ENCODE results near the gene RBFOX2. TPM values are rescaled to one million over a fixed set of nuclear protein-coding genes. Genes with fewer than 3 reads are reported as not detected.

RBFOX2 gene
- total RNA-seq, 4 donors from 2014 or later = 50.2 to 75.6 (median 71.4) TPM

DNA sequence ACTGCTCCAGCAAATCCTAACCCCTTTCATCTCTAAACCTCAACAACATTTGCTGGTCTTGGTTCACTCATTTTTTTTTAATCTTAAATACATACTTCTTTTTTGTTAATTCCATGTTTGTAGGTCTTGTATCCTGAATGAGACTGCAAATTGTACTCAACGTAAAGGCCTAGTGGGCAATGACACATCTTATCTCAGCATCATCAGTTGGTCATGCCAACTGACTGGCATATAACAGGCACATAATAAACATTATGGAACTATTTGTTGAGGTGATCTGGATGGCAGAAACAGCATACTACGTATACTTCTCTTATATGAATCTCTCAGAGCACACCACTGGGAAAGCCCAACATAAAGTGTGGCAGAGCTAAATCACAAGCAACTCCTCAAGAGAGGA is 116.7 kb downstream of the RBFOX2 start:
- Histone ChIP-seq H3K4me1 (peaks cover 0 to 55% (median 20%) of the 10 kb centered on the region in 4 donors), H3K27ac (no peak overlapping the region), H3K36me3 (no peaks in the 10 kb centered on the region), H3K27me3 (no peaks in the 10 kb centered on the region), H3K4me3 (no peak overlapping the region), H3K9me3 (no peaks in the 10 kb centered on the region)
- TF ChIP-seq POLR2A (IDR thresholded peaks at IDR 0.05) (no peak), EP300 (IDR thresholded peaks at IDR 0.05) (no peak)
- TF ChIP-seq, protein P1, sequence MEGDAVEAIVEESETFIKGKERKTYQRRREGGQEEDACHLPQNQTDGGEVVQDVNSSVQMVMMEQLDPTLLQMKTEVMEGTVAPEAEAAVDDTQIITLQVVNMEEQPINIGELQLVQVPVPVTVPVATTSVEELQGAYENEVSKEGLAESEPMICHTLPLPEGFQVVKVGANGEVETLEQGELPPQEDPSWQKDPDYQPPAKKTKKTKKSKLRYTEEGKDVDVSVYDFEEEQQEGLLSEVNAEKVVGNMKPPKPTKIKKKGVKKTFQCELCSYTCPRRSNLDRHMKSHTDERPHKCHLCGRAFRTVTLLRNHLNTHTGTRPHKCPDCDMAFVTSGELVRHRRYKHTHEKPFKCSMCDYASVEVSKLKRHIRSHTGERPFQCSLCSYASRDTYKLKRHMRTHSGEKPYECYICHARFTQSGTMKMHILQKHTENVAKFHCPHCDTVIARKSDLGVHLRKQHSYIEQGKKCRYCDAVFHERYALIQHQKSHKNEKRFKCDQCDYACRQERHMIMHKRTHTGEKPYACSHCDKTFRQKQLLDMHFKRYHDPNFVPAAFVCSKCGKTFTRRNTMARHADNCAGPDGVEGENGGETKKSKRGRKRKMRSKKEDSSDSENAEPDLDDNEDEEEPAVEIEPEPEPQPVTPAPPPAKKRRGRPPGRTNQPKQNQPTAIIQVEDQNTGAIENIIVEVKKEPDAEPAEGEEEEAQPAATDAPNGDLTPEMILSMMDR (IDR thresholded peaks at IDR 0.05) = no peak
- no peak for DNase-seq (ENCODE audit: low spot score in 2 of 2)
- WGBS, 2 donors = 85 to 86% methylated on average over 2 of the region's 2 CpGs

DNA sequence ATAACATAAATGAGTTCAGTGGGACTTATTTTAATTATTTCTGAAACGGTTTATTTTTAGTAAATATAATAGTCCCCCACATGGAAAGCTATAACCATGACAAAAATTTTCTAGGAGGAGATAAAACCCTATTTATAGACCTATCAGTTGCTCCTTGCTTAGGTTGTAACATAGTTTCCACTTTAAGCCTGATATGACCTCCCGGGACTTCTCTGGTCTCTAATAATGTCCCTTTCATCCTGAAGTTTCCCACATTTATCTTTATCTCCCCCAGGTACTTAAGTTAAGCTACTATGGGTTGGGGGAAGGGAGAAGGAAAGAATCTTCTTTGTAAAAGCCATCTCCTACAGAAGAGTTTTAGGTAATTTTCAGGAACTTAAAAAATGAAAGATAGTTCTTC is 117.7 kb downstream of the RBFOX2 start:
- 50 to 51% methylated on average over 2 of the region's 2 CpGs for WGBS, 2 donors
- no peak overlapping the region for H3K4me3 ChIP-seq
- peaks cover 0 to 46% (median 18%) of the 10 kb centered on the region in 4 donors for H3K4me1 ChIP-seq
- H3K27ac ChIP-seq = no peak overlapping the region
- no peak for DNase-seq (ENCODE audit: low spot score in 2 of 2)
- H3K36me3 ChIP-seq = no peaks in the 10 kb centered on the region
- TF ChIP-seq EP300 (IDR thresholded peaks at IDR 0.05) (no peak), POLR2A (IDR thresholded peaks at IDR 0.05) (no peak)
- TF ChIP-seq, protein P1 (IDR thresholded peaks at IDR 0.05) = no peak
- no peaks in the 10 kb centered on the region for H3K9me3 ChIP-seq
- H3K27me3 ChIP-seq = no peaks in the 10 kb centered on the region

DNA sequence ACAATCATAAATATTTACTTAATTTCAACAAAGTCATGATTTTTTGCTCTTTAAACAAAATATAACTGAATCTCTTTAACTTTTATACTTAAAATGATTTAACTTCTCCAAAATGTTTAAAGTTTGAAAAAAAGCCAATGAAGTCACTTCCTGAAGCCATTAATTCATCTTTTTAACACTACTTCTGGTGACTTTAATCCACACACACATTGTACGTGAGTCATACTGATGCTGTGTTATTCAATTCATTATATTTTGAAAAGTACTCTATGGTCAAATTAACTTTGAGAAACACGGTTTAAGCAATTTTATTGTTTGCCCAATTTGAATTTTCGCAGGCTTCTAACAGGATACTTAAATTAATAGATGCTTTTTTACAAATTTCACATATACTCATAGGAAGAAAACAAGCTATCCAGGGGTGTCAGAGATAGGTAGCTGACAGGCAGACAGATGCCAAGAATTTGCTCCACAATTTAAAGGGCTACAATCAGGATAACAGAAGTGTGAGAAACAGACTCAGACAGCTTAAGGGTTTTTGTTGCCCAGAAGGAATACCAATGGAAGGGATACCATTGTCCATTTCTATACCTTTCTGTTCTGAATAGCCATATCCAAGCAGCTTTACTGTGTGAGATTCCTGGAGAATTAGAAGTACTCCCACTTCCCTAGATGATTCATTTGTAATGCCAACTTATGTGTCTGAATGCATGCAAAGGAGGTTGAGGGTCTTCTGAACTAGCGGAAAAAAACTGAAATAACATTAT is 118.4 kb downstream of the RBFOX2 start:
- no peaks in the 10 kb centered on the region for H3K36me3 ChIP-seq
- DNase-seq (ENCODE audit: low spot score in 2 of 2) = no peak
- TF ChIP-seq, protein P1 (IDR thresholded peaks at IDR 0.05) = no peak
- peaks cover 0 to 38% (median 12%) of the 10 kb centered on the region in 4 donors for H3K4me1 ChIP-seq
- H3K27ac ChIP-seq = no peak overlapping the region
- H3K4me3 ChIP-seq = no peak overlapping the region
- no peaks in the 10 kb centered on the region for H3K27me3 ChIP-seq
- no peaks in the 10 kb centered on the region for H3K9me3 ChIP-seq
- WGBS, 2 donors = 56 to 58% methylated on average over 4 of the region's 4 CpGs

DNA sequence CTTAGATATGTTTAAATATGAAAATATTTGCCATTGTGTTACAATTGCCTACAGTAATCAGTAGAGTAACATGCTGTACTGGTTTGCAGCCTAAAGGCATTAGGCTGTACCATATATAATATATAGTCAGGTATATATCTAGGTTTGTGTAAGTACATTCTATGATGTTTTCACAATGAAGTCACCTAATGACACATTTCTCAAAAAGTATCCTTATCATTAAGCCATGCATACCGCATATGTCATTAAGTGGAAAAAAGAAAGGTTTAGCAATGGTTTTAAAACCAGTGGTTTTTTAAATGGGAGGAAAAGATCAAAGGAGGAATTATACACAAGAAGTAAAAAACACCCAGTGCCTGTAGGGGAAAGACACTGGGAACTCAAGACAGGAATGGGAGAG is 122.7 kb downstream of the RBFOX2 start:
- Histone ChIP-seq H3K27ac (no peak overlapping the region), H3K4me1 (peaks cover 0 to 43% (median 0%) of the 10 kb centered on the region in 4 donors), H3K36me3 (no peaks in the 10 kb centered on the region), H3K27me3 (no peaks in the 10 kb centered on the region), H3K9me3 (no peaks in the 10 kb centered on the region), H3K4me3 (no peak overlapping the region)
- no peak for DNase-seq (ENCODE audit: low spot score in 2 of 2)
- TF ChIP-seq POLR2A (IDR thresholded peaks at IDR 0.05) = no peak
- TF ChIP-seq EP300 (IDR thresholded peaks at IDR 0.05) = no peak
- TF ChIP-seq, protein P1 (IDR thresholded peaks at IDR 0.05) = no peak
- WGBS, 2 donors = 92 to 95% methylated on average over 1 of the region's 1 CpG

DNA sequence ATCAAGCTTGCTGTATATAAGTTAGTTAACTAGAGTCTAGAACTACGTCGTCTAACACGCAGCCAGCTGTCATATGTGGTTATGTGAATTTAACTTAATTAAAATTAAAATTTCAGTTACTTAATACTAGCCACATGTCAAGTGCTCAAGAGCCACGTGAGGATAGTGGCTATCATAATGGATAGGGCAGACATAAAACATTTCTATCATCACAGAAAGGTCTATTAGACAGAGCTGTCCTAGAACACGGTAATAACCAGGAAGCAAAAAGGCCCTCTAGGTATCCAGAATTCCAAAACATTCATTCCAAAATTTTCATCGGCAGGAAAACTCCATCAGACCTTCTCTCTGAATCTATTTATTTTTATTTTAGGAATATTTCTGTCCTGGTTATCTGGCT is 123.9 kb downstream of the RBFOX2 start:
- Histone ChIP-seq H3K9me3 (no peaks in the 10 kb centered on the region), H3K27me3 (no peaks in the 10 kb centered on the region), H3K27ac (no peak overlapping the region), H3K36me3 (no peaks in the 10 kb centered on the region), H3K4me1 (peaks cover 0 to 43% (median 0%) of the 10 kb centered on the region in 4 donors), H3K4me3 (no peak overlapping the region)
- TF ChIP-seq POLR2A (IDR thresholded peaks at IDR 0.05) (no peak), EP300 (IDR thresholded peaks at IDR 0.05) (no peak)
- TF ChIP-seq, protein P1 (IDR thresholded peaks at IDR 0.05) = no peak
- no peak for DNase-seq (ENCODE audit: low spot score in 2 of 2)
- 79 to 84% methylated on average over 6 of the region's 6 CpGs for WGBS, 2 donors

Measured in tibial nerve (tissue), 4 donors.